Measurements from ENCODE around the gene YIPF1.

The YIPF1 gene

DNA sequence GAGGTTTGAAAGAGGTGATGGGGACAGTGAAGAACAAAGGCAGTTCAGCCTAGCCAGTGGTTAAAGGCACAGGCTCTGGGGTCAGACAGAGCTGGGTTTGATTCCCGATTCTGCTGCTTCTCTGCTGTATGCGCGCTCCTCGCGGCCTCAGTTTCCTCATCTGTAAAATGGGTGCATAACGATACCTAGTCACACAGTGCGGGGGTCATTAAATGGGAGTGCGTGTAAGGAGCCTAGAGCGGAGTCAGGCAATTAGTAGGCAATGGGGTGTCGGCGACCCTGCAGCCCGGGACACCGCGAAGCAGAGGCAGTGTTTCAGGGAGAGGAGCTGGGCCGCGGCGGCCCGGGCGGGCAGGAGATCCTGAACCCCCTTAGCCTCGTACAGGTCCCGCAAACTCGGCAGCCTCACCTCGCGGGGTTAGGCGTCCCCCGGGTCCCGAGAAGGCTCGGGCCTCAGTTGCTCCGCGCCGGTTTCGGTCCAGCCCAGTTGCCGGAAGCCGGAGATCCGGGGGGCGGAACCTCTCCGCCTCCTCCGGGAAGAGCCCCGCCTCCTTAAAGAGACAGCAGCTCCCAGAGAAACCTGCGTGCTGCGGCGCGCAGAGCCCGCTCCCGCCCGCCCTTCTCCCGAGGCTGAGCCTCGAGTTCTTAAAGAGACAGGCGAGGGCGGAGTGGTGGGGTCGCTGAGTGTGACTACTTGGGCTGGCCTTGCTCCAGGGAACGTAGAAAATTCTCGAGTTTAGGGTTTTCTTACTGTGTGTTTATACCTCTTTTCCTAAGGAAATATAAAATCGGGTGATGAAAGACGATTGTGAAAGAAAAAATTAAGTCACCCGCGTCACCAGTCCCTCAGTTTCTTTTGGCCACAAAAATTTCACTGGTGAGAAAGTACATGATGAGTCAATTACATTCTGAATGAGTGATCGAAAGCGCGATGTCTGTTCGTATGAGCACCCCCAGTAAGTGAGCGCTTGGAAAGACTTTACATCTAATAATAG lies at the start of gene YIPF1:
Gene YIPF1, minus strand, starts transcription at position 494 of the 995 bp plus-strand sequence. CDS start 860 bp downstream, outside the sequence.
- peak; percentile 68 for DNase-seq (ENCODE audit: low read depth)

DNA sequence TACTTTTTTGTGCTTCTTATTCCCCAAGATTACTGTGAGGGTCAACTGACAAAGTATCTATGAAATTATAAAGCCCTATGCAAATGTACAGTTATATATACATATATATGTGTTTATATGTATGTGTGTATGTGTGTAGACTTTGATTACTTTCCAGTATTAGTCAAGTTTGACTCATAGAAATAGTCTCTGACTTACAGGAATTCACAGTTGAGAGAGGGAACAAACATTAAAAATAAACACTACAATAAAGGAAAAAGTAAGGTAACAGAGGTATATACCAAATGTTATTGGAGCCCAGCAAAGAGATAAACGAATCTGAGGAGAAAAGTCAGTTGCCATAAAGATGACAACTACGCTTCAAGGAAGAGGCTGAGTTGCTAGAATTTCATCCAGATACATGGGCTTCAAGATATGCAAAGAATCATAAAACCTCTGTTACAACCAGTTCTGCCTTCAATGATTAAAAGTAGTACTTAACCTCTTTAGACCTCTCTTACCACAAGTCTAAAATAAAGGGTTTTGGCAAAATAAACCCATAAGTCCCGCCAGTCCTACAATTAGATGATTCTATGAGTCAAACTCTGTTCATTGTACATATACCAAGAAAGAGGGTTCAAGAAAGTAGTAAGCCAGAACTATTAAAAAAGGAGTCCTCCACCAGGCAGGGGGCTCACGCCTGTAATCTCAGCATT lies 48.7 kb upstream of the YIPF1 start:
- DNase-seq (ENCODE audit: low read depth), result no peak

DNA sequence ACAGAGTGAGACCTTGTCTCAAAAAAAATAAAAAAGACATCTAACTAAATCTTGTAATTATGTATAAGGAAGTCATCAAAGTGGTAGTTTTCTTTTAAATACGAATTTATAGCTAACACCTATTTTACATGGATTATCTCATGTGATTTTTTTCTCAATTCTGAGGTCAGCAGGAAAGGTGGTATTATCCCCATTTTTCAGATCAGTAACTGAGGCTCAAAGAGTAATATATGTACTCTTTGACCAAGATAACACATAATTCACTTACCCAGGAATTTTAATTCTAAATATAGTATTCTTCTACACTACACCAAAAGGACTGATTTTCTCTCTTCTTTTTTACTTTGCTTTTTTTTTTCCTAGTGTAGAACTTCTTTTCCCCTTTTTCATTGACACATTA lies 46.8 kb upstream of the YIPF1 start:
- no peak for DNase-seq (ENCODE audit: low read depth)

DNA sequence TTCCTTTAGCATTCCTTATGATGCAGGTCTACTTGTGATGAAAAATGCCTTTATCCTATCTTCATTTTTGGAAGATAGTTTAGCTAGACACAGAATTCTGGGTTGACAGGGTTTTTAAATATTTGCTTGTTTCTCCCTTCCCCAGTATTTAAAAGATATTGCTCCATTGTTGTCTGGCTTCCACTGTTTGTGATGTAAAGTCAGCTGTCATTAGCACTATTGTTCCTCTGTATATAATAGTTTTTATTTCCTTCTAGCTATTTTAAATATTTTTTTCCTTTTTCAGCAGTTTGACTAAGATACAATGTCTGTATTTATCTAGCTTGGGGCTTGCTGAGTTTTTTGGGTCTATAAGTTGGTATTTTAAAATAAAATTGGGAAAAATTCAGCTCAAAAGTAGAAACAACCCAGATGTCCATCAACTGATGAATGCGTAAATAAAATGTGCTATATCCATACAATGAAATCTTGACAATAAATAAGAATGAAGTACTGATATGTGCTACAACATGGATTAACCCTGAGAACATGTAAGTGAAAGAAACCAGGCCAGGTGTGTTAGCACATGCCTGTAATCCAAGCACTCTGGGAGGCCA lies 44.7 kb upstream of the YIPF1 start:
- no peak for DNase-seq (ENCODE audit: low read depth)

DNA sequence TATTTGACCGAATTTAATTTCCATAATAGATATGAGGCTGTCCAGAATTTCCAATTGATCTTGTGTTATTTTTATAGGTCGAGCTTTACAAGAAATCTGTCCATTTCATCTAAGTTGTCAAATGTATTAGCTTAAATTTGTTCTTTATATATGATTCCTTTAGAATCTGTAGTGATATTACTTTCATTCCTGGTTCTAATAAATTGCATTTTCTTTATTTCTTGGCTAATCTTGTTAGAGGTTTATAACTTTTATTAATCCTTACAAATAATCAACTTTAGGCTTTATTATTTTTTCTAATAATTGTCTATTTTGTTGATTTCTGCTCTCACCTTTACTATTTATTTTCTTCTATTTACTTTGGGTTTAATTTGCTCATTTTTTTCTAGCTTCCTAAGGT lies 41.9 kb upstream of the YIPF1 start:
- no peak for DNase-seq (ENCODE audit: low read depth)

DNA sequence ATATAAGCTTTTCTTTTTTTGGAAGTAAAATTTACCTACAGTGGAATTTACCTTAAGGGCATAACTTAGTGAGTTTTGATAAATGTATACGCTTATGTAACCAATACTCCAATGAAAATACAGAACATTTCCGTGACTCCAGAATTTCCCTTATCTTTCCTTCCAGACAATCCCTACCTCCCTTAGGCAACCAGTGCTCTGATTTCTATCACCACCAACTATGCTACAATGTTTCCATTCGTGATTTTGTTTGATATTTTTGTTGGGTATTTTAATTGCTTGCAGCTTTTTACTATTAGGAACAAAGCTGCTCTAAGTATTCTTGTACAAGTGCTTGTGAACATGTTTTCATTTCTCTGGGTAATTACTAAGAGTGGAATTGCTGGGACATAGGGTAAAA lies 41.3 kb upstream of the YIPF1 start:
- no peak for DNase-seq (ENCODE audit: low read depth)

DNA sequence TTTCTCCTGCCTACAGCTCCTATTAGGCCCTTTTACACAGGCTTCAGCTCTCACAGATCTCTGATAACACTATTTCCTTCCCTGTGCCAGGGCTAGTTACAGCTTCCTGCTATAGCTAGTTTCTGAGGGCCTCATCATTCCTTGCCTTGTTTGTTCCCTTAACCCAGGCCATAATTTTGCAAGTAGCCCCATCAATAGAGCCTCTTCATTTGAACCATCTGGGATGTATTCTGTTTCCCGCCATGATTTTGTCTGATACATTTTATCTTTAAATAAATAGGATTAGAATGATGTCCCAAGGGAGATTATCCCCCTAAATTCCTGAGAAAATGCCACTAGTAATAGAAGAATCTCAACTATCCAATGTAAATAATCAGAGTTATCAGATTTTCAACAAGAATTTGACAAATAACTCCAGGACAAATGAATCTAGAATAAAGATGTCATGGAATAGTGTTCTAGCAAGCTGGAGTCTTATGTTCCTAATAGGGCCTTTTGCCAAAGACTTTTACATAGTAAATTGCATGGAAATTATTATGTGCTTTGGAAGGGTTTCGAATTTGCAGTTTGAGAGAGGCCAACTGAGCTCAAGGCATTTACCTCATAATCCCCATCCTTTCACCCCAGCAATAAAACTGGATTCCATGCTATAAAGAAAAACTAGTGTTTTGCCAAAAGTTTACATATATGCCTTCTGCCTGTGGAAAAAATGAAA lies 39.8 kb upstream of the YIPF1 start:
- DNase-seq (ENCODE audit: low read depth), result no peak

DNA sequence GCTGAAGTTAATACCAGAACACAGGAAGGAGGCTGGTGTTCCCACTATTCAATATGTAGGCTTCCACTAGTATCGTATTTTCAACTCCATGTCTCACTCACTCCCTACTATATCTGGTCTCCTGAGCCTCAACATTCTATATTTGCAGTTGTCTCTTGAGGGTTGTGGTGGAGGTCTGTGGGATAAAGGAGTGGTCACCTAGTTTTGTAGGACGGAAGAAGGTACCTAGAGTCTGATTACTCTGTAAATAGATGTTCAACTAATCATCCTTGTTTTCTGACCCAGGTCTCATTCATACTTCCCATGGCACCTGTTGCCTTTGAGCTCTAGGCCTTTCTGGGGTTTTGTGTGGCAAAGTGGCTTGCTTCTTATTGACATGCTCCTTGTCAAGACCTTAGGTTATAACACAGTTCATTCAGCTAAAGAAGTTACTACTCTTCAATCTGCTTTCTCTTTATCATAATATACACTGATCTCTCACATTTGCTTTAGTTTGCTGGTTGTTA lies 37.8 kb upstream of the YIPF1 start:
- DNase-seq (ENCODE audit: low read depth), result no peak

DNA sequence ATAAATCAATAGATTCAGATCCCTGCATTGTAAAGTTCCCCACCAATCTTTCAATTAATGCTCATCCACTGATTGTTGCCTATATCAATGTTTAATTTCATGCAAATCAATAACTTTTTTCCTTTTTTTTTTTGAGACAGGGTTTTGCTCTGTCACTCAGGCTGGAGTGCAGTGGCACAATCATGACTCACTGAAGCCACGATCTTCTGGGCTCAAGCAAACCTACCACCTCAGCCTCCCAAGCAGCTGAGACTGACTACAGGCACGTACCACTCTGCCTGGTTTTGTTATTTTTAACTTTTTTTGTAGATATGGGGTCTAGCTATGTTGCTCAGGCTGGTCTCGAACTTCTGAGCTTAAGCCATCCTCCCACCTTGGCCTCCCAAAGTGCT lies 30.1 kb upstream of the YIPF1 start:
- no peak for DNase-seq (ENCODE audit: low read depth)

DNA sequence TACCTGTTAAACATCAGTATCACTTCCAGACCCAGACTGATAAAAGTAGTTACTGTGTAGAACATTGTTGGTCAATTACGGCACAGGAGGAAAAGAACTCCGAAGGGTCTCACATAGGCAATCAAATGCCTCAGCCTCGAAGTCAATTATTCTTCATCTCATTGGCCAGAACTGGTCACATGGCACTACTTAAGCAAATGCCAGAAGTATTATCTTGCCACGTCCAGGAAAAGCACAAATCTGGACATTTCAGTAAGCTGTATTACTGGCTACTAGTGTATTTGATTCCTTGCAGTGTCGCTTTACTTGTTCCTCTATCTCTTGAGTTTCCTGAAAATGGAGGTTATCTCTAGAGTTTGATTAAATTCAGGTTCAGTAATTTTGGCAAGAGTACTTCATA lies 28.7 kb upstream of the YIPF1 start:
- DNase-seq (ENCODE audit: low read depth), result no peak

DNA sequence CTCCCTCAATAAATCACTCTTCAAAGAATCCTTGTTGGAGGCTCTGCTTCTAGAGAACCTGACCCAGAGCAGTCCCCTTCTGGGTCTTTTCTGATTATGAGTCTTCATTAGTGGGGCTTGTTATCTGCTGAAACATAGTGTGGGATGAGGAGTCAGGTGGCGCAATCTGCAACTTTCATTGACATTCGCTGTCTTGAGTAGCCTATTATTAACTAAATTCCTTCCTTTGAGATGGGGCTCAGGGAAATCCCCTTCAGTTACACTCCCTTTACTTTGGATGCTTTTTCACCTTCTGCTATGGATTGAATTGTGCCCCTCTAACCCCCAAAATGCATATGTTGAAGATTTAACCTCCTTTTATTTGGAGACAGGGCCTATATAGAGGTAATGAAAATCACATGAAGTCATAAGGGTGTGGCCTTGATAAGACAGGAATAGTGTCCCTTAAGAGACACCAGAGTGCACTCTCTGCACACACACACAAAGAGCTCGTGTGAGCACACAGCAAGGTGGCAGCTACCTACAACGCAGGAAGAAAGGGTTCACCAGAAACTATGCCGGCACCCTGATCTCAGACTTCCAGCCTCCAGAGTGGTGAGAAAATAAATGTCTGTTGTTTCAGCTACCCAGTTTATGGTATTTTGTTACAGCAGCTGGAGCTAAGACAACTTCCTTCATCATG lies 23.9 kb upstream of the YIPF1 start:
- no peak for DNase-seq (ENCODE audit: low read depth)

DNA sequence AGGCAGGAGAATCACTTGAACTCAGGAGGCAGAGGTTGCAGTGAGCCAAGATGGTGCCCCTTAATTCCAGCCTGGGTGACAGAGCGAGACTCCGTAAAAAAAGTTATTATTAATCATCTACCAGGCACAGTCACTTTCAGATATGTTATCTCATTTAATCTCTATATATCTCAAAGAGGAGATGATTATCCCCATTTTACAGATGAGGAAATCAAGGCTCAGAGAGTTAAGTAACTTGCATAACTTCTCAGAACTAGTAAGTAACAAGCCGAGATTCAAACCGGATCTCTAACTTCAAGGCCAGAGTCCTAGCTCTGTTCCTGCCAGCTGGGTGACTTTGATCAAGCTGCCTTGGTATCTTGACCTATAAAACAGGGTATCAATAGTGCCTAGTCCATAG lies 21.8 kb upstream of the YIPF1 start:
- DNase-seq (ENCODE audit: low read depth), result no peak

DNA sequence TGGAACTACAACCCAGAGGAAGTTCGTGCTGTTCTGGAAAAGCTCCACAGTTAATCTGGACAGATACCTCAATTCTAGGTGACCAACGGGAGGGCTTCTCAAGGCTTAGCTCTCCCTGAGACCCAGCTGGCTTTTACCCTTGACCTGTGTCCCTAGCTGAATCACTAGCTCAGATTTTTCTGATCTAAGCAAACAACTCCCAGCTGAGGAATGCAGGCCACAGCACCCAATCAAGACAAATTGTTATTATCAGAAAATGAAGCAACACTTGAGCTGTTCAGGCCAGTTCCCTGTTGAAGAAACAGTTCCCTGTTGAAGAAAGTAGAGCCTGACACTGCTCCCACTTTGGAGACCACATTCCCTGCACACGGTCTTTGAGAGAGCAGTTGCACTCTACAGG lies 20.3 kb upstream of the YIPF1 start:
- no peak for DNase-seq (ENCODE audit: low read depth)

DNA sequence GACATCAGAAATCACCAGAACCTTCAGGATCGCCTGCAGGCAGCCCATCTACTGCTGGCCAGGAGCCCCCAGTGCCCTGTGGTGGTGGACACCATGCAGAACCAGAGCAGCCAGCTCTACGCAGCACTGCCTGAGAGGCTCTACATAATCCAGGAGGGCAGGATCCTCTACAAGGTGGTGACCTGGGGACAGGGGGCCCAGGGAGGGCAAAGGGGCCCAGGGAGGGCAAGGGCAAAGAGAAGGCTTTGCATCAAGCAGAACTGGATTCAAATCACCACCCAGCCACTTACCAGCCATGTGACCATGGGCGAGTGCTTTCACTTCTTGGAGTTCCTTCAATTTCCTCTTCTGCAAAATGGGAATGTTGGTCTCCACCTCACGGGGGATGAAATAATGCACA lies 16.5 kb upstream of the YIPF1 start:
- DNase-seq (ENCODE audit: low read depth), result no peak

DNA sequence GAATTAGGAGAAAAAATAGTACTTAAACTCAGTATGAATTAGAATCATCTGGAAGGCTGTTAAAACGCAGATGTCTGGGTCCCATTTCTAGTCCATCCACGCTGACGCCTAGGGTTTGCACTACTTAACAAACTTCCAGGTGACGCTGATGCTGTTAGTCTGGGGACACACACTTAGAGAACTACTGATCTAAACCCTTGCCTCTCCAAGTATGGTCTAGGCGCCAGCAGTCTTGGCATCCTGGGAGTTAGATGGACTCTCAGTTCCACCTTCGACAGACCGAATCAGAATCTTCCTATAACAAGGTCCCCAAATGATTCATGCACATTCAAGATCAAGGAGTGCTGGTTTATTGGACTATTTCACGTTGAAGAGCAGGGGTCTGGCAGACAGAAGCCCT lies 15.9 kb upstream of the YIPF1 start:
- DNase-seq (ENCODE audit: low read depth), result no peak

DNA sequence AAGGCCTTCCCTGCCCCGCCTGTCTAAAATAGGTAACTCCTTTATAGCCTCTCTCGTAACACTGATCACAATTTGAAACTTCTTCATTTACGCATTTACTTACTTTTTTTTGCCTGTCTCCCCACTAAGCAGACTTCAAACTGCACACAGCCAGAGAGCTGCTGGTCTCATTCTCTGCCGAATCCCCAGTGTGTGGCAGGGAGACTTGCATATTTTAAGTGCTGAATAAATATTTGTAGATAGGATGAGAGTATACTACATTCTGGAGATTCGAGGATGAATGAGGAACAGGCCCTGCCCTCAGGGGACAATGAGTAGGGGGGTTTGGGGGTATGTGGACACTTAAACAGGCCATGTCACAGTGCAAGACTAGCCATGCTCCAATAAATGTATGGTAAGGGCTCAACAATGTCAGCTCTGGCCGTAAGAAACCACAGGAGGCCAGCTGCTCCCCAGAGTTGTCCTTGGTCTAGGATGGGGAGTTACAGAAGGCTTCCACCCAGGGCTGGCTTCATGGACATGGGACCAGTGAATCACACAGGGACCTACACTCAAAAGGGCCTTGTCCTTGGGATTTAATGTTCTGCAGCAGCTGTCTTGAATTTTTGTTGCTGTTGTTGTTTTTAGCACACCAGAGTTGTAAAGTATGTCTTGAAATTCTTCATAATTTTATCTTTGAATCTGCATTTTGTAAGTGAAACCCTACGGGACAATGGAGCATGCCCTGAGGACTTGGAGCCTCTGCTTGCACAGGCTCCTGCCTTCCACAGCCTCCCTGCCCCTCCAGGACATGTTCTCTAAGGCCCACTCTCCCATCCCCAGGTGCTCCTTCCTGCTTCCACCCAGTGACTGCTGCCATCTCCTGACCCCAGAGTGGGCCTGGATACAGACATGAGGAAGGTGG lies 12.9 kb upstream of the YIPF1 start:
- no peak for DNase-seq (ENCODE audit: low read depth)

DNA sequence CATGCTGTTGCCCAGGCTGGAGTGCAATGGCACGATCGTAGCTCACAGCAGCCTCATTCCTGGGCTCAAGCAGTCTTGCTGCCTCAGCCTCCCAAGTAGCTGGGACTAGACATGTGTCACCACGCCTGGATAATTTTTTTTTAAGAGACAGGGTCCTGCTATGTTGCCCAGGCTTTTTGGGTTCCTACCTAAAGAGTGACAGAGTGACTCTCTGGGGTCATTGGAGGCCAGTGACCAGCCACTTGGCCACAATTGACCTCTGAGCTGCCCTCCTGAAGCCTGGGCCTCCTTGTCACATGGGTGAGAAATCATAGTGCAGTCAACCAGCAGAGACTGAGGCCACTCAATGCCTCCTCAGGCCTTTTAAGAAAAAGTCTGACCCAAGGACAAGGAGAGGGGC lies 10.1 kb upstream of the YIPF1 start:
- DNase-seq (ENCODE audit: low read depth), result no peak

DNA sequence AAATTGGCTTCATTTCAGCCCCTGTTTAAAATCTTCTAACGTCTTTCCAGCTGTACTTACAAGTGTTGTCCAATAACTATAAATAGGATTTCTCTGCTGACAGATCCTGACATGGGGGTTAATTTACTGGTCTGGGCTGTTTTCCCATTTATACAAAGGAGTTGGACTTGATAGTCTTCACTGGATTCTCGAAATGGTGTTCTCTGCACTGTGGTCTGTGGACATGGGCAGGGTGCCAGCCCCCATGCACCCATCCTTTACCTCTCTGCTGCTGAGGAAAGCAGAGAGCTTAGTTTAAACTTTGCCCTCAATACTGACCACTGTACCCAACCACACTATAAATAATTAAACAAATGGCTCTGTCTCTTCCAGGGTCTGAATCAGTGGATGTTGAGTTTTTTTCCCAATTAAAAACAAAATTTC lies 9.6 kb upstream of the YIPF1 start:
- DNase-seq (ENCODE audit: low read depth), result no peak

DNA sequence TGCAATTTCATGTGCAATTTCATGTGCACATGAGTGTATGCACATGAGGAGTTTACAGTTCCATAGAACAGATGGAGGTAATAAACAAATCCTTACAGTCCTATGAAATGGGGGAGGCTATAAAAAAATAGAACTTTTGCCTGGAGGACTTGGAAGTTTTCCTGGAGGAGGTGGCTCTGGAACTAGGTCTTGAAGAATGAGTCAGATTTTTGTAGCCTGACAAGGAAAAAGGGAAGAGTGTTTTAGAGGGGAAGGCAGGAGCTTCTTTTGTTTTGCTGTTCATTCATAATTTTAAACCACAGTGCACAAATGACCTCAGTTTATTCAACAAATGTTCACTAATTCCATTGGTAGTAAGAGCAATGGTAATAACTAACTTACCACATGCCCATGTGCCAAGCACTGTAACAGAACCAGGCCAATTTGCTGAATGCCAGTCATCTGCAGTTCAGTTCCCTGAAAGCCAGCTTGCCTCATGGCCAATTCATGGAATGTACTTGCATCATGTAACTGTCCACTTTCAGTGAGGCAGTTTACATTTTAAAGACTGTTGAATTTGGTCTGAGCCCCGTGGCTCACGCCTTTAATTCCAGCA lies 7.1 kb upstream of the YIPF1 start:
- no peak for DNase-seq (ENCODE audit: low read depth)

DNA sequence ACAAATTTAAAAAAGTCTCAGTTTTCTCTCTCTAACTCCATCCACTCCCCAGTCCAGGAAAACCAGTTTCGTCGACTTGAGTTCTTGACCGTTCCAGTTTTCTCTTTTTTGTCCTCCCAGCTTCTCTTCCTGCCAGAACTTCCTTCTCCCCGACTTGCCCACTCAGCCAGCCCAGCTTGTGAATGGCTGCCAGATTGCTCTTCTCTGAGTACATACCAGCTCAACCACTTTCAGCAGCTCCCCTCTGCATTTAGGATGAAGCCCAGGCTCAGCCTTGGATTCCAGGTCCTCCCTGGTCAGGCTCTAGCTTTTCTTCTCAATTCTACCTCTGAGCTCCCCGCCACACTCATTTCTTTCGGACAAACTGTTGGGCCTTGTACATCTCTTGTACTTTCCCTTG lies 5.8 kb upstream of the YIPF1 start:
- no peak for DNase-seq (ENCODE audit: low read depth)

Measured in stimulated activated CD8-positive, alpha-beta memory T cell treated with anti-CD3 and anti-CD28 coated beads, Interleukin-7, amount 100 ng/mL, for 24 hours (primary cell).